HG03045 (cell line): Measurements from ENCODE around the gene TMEM121B.

Source experiments
- ATAC-seq: cut with Tn5 transposase; IDR thresholded peaks from one replicate; pipeline ENCODE4 v1.9.1; 2021; ENCODE audit warnings: mild to moderate bottlenecking, moderate library complexity; ENCODE audit not compliant: unreplicated experiment

TMEM121B gene

GRCh38 chr22:17138513-17138912, 17.4 kb upstream of the TMEM121B start:
- no peak for ATAC-seq

GRCh38 chr22:17137861-17138425, 16.8 kb upstream of the TMEM121B start:
- no peak for ATAC-seq

- ATAC-seq = no peak
Observed at GRCh38 chr22:17137170-17137569, 16.0 kb upstream of the TMEM121B start.

- ATAC-seq = no peak
Observed at GRCh38 chr22:17135153-17135760, 14.1 kb upstream of the TMEM121B start.

GRCh38 chr22:17133137-17133536, 12.0 kb upstream of the TMEM121B start:
- no peak for ATAC-seq

DNA sequence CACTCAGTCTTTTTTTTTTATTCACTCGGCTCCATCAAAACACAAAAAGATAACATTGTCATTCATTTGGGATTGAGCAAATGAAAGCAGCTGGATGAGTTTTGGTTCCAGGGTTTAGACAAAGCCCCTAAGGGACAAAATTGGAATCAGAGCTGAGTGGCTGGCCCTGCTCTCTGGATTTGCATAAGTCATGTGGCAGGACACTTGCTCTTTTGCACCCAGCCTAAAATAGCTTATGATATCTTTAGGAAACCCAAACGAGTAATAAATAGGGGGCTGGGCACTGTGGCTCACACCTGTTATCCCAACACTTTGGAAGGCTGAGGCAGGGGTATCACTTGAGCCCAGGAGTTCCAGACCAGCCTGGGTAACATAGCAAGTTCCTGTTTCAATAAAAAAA, 11.0 kb upstream of the TMEM121B start:
- no peak for ATAC-seq

GRCh38 chr22:17131686-17132085, 10.5 kb upstream of the TMEM121B start:
- ATAC-seq = no peak

GRCh38 chr22:17130199-17130598, 9.0 kb upstream of the TMEM121B start:
- ATAC-seq = no peak

DNA sequence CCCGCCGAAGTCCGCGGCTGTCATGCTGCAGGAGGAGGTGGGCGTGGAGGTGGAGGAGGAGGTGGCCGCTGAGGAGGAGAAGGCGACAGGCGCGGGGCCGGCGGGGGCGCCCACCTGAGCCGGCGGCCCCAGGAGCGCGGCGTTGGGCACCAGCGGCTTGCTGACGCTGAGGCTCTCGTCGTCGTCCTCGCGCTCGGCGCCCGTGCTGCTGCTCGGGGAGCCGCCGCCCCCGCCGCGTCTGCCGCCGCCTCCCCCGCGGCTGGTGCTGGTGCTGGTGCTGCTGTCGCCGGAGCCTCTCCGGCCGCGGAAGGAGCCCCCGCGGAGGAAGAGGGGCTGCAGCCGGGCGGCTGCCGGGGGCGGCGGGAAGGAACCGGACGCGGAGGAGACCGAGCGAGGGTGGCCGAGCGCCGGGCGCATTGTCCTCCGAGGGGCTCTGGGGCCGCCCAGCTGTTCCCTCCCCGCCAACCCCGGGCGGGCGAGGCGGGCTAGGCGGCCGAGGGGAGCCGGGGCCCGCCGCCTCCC, 388 bp downstream of the TMEM121B start:
- no peak for ATAC-seq

DNA sequence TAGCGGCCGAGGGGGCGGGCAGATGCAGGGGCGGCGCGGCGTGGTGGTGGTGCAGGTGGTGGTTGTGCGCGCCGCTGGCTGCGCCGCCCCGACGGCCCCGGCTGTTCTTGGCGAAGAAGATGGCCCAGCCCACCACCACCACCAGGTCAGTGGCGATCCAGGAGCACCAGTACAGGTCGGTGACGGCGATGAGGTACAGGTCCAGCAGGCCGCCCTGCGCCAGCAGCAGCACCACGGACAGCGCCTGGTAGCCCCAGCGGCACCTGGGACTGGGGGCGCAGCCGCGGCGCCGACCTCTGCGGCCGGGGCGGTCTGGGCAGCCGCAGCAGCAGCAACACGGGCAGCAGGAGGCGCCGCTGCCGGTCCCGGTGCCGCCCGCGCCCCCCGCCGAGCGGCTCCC, 879 bp downstream of the TMEM121B start:
- ATAC-seq = no peak

DNA sequence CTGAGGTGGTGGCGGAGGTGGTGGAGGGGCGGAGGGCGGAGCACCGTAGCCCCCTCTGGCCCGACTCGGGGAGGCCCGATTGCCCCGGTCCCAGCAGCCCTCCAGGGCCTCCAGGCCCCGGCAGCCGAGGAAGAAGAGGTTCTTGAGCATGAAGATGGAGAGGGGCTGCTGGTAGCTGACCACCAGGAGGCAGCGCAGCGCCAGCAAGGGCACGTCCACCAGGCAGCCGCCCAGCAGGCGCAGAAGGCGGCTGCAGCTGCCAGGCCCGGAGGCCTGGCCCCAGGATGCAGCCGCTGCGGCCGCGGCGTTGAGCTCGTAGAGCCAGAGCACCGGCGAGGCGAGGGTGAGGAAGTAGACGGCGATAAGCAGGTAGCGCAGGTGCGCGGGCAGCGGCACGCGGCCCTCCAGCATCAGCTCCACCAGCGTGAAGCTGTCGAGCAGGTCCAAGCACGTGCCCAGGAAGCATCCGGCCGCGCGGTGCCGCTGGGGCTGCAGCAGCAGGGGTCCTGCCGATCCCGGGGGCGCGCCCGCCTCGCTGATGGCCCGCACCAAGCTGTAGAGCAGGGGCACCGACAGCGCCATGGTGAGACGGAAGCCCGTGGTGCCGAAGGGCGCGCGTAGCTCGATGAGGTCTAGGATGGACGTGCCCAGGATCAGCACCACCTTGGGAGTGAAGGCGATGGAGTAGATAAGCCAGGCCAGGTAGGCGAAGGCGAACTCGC, 1.5 kb downstream of the TMEM121B start:
- no peak for ATAC-seq

GRCh38 chr22:17118342-17118741, 2.8 kb downstream of the TMEM121B start:
- no peak for ATAC-seq

- no peak for ATAC-seq
Observed at GRCh38 chr22:17117890-17118289, 3.3 kb downstream of the TMEM121B start.

- no peak for ATAC-seq
Observed at GRCh38 chr22:17117400-17117799, 3.8 kb downstream of the TMEM121B start.

DNA sequence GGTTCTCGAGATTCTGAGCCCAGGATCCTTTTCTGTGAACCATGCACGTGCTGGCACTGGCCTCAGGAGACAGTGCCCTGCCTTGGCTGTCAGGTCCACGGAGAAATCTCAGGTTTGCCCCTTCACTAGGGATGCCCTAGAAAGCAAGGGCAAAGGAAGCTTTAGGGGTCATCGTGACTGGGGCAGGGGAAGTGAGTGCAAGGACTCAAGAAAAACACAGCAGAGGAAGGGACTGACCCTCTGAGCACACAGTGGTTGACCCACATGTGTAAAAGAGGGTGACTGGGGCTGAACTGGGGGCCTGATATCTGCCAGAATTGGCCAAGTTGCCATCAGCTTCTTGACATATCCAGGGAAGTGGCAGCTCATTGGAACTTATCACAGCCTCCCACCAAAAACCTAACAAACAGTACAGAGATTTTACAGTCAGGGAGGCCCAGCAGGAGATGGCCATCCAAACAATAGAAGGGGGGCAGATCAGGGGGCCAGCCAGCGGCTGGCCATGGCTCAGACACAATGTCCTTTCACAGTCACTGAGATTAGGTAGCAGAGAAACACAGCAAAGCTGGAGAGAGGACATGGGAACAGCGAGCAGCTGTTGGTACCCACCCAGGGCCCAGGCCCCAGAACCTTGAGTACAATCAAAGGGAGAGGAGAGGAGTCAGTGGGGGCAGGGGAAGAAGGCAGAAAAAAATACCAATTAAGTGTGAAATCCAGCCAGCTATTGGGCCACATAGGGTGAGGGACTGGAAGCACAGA, 4.4 kb downstream of the TMEM121B start:
- ATAC-seq = no peak

- ATAC-seq = no peak
Observed at GRCh38 chr22:17115945-17116565, 5.1 kb downstream of the TMEM121B start.

- ATAC-seq = no peak
Observed at GRCh38 chr22:17115236-17115635, 5.9 kb downstream of the TMEM121B start.

DNA sequence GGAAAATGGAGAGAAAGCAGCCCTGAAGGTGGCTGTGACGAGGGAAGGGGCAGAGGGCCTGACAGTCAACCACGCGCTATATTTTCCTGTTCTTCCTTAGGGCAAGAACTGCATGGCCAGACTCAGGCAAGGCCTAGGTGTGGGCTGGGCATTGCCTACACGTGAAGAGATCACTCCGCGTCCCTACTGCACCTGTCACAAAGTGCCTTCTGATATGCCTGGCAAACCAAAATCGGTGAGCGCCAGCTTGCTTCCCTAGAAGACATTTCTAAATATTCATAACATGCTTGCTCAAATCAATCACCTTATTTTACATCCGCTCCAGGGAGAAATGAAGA, 6.3 kb downstream of the TMEM121B start:
- ATAC-seq = no peak

- ATAC-seq = no peak
Observed at GRCh38 chr22:17114173-17114897, 6.8 kb downstream of the TMEM121B start.

GRCh38 chr22:17113600-17113999, 7.6 kb downstream of the TMEM121B start:
- ATAC-seq = no peak
